Lung (tissue), 12 donors: ENCODE data around the gene ANAPC15. TPM values are rescaled to one million over a fixed set of nuclear protein-coding genes. Genes with fewer than 3 reads are reported as not detected.

Experiments
- ATAC-seq: fragments of 200-7000 bp; cut with Tn5 transposase; one replicate; pipeline ENCODE4 v1.9.1; 2020; ENCODE audit warnings: moderate number of reproducible peaks; ENCODE audit not compliant: insufficient read depth, low FRiP score
- DNase-seq, 3 donors: peaks; one replicate each; pipeline ENCODE4 v3.0.0-alpha.2; 2013 to 2017
- H3K27ac ChIP-seq, 2 donors: one replicate each; pipeline ENCODE4 v1.5.1; 2013; ENCODE audit warnings: mild to moderate bottlenecking in 2 of 2, moderate library complexity in 2 of 2, control low read depth in 1 of 2, inconsistent platforms in 1 of 2, low read depth in 1 of 2, low read length in 1 of 2
- H3K27me3 ChIP-seq, 3 donors: one replicate each; pipeline ENCODE4 v1.5.1; 2013; ENCODE audit warnings: low read length in 2 of 3; ENCODE audit not compliant: control insufficient read depth in 3 of 3, insufficient read depth in 3 of 3
- H3K36me3 ChIP-seq, 4 donors: one replicate each; pipeline ENCODE4 v1.5.1; 2013; ENCODE audit warnings: low read length in 4 of 4, mild to moderate bottlenecking in 1 of 4, moderate library complexity in 1 of 4; ENCODE audit not compliant: control insufficient read depth in 4 of 4, insufficient read depth in 4 of 4
- H3K4me1 ChIP-seq, 5 donors: one replicate each; pipeline ENCODE4 v1.5.1; 2013; ENCODE audit warnings: low read length in 5 of 5, mild to moderate bottlenecking in 2 of 5, moderate library complexity in 1 of 5; ENCODE audit not compliant: control insufficient read depth in 5 of 5, insufficient read depth in 5 of 5
- H3K4me3 ChIP-seq: one replicate; pipeline ENCODE4 v1.5.1; 2013; ENCODE audit warnings: mild to moderate bottlenecking, control low read depth, moderate library complexity
- H3K9ac ChIP-seq, 2 donors: one replicate each; pipeline ENCODE4 v1.5.1; 2013; ENCODE audit warnings: low read length in 2 of 2, control low read depth in 1 of 2; ENCODE audit not compliant: insufficient read depth in 1 of 2
- H3K9me3 ChIP-seq, 4 donors: one replicate each; pipeline ENCODE4 v1.5.1; 2013; ENCODE audit warnings: low read length in 3 of 4, mild to moderate bottlenecking in 1 of 4, moderate library complexity in 1 of 4; ENCODE audit not compliant: control insufficient read depth in 4 of 4, insufficient read depth in 3 of 4
- WGBS, 2 donors: extraction: QIAGEN DNeasy Blood & Tissue Kit; methylation state at CpG; one replicate each; pipeline ENCODE4 v1.1.7; 2013; 5-methylcytosine and 5-hydroxymethylcytosine counted together
- polyA plus RNA-seq, 2 donors: library from polyadenylated mRNA; stranded (reverse); fragments of 200-250 nt; gene quantifications; one replicate each; pipeline ENCODE4 v1.2.1, GENCODE V29; 2013
- total RNA-seq, 2 donors: library from RNA; depleted of rRNA in 1 of 2; stranded (reverse); fragments of >200 nt in 1 of 2; gene quantifications; one replicate each; pipeline ENCODE4 v1.2.1, GENCODE V29; 2014 to 2021
- TF ChIP-seq, protein P1 (sequence below): IDR thresholded peaks from 2 replicates; pipeline ENCODE4 v1.5.1; 2012; ENCODE audit warnings: mild to moderate bottlenecking; ENCODE audit errors: control extremely low read depth, extremely low read depth
- donor health status: control.
- donor health status: control.
- donor health status: Bipolar disorder and iron deficiency.
- donor health status: healthy.
- donor health status: DM: yes; HTN: yes; CAD: no.

The ANAPC15 gene
- total and polyA plus RNA-seq, 4 donors = 11.3 to 72.0 (median 47.9) TPM

DNA sequence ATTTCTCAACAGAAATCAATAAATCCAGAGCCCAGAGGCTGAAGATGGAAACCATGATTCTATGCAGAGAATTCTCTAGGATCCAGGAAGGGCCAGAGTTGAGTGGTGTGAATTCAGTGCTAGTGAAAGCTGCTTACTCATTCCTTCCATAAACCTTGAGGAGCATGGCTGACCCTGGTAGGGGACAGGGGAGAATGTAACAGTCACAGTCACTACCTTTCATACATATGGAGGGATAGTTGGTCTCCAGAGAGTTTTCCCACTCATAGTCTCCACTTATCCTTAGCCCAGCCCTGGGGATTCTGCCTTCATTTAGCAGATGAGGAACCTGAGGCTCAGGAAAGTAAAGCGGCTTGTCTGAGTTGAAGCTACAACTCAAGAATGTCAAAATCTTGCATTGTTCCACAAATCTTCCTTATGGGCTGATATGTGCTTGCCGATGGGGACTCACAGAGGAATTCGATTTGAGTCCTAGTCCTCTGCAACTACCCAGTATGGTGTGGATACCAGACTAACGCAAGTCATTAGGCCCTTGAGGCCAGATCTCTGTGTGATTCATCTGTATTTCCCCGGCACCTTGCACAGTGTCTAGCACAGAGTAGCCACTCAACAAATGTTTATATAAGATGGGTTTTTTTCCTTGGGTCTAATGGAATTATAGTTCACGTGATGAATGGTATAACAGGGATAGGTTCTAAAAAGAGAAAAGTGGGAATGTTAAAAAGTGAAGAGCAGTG is 3.7 kb upstream of the ANAPC15 start:
- Histone ChIP-seq H3K36me3 (no peaks in the 10 kb centered on the region), H3K4me3 (no peak overlapping the region), H3K27me3 (peaks cover 0 to 13% (median 0%) of the 10 kb centered on the region in 3 donors), H3K9ac (no peak overlapping the region), H3K9me3 (no peaks in the 10 kb centered on the region), H3K4me1 (peaks cover 0 to 13% (median 5%) of the 10 kb centered on the region in 5 donors), H3K27ac (no peak overlapping the region)
- DNase-seq (no peak), ATAC-seq (no peak)
- WGBS, 2 donors = 92 to 93% methylated on average over 6 of the region's 6 CpGs
- TF ChIP-seq, protein P1, sequence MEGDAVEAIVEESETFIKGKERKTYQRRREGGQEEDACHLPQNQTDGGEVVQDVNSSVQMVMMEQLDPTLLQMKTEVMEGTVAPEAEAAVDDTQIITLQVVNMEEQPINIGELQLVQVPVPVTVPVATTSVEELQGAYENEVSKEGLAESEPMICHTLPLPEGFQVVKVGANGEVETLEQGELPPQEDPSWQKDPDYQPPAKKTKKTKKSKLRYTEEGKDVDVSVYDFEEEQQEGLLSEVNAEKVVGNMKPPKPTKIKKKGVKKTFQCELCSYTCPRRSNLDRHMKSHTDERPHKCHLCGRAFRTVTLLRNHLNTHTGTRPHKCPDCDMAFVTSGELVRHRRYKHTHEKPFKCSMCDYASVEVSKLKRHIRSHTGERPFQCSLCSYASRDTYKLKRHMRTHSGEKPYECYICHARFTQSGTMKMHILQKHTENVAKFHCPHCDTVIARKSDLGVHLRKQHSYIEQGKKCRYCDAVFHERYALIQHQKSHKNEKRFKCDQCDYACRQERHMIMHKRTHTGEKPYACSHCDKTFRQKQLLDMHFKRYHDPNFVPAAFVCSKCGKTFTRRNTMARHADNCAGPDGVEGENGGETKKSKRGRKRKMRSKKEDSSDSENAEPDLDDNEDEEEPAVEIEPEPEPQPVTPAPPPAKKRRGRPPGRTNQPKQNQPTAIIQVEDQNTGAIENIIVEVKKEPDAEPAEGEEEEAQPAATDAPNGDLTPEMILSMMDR = no peak

DNA sequence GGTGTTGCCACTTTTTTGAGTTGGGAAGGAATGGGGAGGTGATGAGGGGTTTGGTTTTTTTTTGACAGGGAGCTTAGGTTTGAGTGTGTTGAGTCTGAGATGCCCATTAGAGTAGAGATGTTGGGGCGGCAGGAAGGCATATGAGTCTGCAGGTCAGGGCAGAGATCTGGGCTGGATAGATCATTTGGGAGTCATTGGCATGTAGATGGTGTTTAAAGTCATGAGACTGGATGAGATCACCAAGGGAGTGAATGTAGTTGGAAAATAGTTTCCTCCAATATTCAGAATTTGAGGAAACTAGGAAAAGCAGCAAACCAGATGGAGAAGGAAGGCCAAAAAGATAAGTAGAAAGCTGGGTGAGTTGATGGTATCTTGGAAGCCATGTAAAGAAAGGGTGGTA is 2.1 kb upstream of the ANAPC15 start:
- DNase-seq = no peak
- Histone ChIP-seq H3K27ac (no peak overlapping the region), H3K4me3 (no peak overlapping the region), H3K36me3 (peaks cover 0 to 2% (median 0%) of the 10 kb centered on the region in 4 donors), H3K4me1 (peaks cover 0 to 13% (median 5%) of the 10 kb centered on the region in 5 donors), H3K27me3 (peaks cover 0 to 13% (median 0%) of the 10 kb centered on the region in 3 donors), H3K9ac (no peak overlapping the region), H3K9me3 (no peaks in the 10 kb centered on the region)
- TF ChIP-seq, protein P1 = no peak
- no peak for ATAC-seq
- WGBS, 2 donors = 97 to 100% methylated on average over 1 of the region's 1 CpG

DNA sequence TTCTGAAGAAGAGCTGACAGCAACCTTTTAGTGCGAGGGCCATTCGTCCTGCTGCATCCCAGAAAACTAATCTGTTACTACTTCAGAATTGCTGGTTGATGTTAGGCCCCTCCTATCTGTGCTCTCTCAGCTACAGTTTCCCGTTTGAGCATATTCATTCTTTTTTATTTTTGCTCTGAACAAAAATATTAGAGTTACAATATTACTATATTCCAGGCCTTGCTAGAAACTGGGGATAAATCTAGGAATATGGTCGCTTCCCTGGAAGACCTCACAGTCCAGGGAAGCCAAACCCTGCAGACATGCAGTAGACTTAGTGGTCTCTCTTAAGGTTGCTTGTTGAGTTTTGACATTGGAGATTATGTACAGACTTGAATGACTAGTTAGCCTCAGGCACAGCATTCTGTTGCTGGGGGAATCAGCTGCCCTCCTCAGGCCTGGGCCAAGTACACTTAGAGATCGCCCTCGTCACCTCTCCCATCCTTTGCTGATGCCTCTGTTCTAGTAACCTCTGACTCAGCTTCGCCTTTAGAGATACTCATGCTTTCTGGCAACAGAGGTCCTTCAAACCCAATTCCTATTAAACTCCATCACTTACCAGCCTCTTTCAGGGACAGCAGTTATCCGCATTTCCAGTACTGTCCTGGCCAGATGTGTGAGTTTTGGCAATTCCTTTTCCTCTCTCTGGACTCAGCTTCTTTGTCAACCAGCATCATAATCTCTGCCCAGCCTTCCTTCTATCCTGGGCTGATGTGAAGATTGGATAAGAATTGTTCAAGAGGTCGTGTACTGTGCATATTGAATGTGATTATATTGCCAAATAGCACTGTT is 698 bp upstream of the ANAPC15 start:
- peaks cover 0 to 13% (median under 1%) of the 10 kb centered on the region in 5 donors for H3K4me1 ChIP-seq
- peak overlapping the region; percentile 94 to 97 for H3K27ac ChIP-seq
- H3K9ac ChIP-seq = peak overlapping the region; percentile 71 to 80
- 65 to 66% methylated on average over 9 of the region's 9 CpGs for WGBS, 2 donors
- DNase-seq (no peak), ATAC-seq (no peak)
- no peak overlapping the region for H3K4me3 ChIP-seq
- H3K36me3 ChIP-seq = peaks cover 0 to 7% (median 0%) of the 10 kb centered on the region in 4 donors
- no peaks in the 10 kb centered on the region for H3K9me3 ChIP-seq
- TF ChIP-seq, protein P1 = no peak
- H3K27me3 ChIP-seq = peaks cover 0 to 12% (median 0%) of the 10 kb centered on the region in 3 donors
